ENCODE results near the gene AIG1.
"Not testable (repeated sequence)": the region's sequence is repeated elsewhere in the genome, so short reads cannot be mapped to it uniquely, and the experiment has no call there.

The AIG1 gene

DNA sequence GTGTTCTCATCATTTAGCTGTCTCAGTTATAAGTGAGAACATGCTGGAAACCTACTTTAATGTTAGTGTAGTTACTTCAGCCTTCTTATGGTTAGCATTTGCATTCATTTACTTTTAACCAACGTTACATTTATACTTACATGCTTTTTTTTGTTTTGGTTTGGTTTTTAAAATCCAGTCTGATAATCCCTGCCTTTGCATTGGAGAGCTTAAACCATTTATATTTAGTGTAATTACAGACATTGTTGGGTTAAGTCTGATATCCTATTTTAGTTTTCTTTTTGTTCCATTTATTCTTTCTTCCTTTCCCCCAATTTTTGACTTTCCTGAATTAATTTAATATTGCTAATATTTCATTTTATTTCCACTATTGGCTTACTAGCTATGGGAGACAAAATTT lies 70.2 kb downstream of the AIG1 start:
- DNase-seq, result no peak

- no peak for DNase-seq
Observed at GRCh38 chr6:143135325-143135724, 74.6 kb downstream of the AIG1 start.

- DNase-seq, result no peak
Observed at GRCh38 chr6:143135797-143136561, 75.3 kb downstream of the AIG1 start.

DNA sequence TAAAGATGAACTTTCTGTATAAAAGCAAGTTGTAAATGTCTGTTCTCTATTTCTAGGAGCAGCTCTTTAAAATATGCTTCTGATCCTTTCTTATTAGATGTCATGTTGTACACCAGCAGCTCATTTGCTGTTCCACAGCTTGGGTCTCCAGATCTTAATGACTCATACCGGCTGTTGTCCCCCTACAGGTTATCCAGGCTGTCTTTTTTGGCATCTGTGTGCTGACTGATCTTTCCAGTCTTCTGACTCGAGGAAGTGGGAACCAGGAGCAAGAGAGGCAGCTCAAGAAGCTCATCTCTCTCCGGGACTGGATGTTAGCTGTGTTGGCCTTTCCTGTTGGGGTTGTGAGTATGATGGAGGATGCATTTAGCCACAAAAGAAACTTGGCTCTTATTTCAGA lies 76.0 kb downstream of the AIG1 start:
- DNase-seq, result no peak

GRCh38 chr6:143139239-143139784 lies 78.6 kb downstream of the AIG1 start:
- no peak for DNase-seq

DNA sequence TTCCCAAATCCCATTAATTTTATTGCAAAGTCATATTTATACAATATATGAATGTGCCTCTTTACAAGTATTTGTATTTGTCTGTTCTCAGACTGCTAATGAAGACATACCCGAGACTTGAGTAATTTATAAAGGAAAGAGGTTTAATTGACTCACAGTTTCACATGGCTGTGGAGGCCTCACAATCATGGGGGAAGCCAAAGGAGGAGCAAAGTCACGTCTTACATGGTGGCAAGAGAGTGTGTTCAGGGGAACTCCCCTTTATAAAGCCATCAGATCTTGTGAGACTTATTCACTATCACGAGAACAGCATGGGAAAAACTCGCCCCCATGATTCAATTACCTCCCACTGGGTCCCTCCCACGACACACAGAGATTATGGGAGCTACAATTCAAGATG lies 79.2 kb downstream of the AIG1 start:
- DNase-seq, result not testable (repeated sequence)

- DNase-seq, result no peak
Observed at GRCh38 chr6:143140767-143141166, 80.1 kb downstream of the AIG1 start.

- no peak for DNase-seq
Observed at GRCh38 chr6:143141442-143141841, 80.8 kb downstream of the AIG1 start.

GRCh38 chr6:143146186-143146851 lies 85.6 kb downstream of the AIG1 start:
- no peak for DNase-seq

- no peak for DNase-seq
Observed at GRCh38 chr6:143149771-143150170, 89.1 kb downstream of the AIG1 start.

- DNase-seq, result no peak
Observed at GRCh38 chr6:143150281-143150680, 89.6 kb downstream of the AIG1 start.

GRCh38 chr6:143151381-143151780 lies 90.7 kb downstream of the AIG1 start:
- DNase-seq, result no peak

GRCh38 chr6:143155681-143156080 lies 95.0 kb downstream of the AIG1 start:
- no peak for DNase-seq

DNA sequence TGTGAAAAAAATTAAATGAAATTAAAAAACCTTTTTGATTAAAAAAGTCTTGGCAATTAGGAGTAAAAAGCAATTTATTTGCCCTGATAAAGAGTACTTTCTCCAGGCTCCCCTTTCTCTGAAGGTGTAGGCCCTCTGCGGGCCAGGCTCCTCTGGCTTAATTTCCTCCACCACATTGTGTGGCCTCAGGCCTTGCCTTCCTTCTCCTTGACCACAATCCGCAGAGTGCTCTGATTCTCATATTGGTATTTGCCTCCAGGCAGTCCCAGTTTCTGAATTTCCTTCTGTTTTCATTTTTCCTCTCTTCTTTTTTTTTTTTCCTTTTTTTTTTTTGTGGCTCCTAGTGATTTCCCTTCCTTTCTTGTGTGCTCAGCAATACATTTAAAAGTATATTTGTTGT lies 96.4 kb downstream of the AIG1 start:
- DNase-seq, result peak; percentile 43

GRCh38 chr6:143158113-143158581 lies 97.5 kb downstream of the AIG1 start:
- DNase-seq, result no peak

- DNase-seq, result no peak
Observed at GRCh38 chr6:143159001-143159400, 98.3 kb downstream of the AIG1 start.

DNA sequence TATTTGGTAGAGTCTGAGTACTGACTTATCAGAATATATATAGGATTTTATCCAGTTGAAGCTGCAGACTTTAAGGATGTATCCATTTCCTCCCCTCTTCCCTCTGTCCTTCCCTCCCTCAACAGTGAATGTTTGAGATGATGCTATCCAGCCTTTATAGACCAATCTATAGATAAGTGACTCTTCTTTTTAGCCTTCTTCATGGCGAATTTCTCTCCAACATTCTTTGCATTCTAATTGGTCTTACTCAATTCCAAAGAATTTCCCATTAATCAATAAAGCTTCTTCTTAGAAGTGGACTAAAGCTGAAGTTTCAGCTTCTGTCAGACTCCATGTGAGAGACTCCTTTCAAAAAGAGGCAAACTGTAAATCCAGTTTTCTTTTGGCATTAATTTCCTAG lies 99.3 kb downstream of the AIG1 start:
- no peak for DNase-seq

DNA sequence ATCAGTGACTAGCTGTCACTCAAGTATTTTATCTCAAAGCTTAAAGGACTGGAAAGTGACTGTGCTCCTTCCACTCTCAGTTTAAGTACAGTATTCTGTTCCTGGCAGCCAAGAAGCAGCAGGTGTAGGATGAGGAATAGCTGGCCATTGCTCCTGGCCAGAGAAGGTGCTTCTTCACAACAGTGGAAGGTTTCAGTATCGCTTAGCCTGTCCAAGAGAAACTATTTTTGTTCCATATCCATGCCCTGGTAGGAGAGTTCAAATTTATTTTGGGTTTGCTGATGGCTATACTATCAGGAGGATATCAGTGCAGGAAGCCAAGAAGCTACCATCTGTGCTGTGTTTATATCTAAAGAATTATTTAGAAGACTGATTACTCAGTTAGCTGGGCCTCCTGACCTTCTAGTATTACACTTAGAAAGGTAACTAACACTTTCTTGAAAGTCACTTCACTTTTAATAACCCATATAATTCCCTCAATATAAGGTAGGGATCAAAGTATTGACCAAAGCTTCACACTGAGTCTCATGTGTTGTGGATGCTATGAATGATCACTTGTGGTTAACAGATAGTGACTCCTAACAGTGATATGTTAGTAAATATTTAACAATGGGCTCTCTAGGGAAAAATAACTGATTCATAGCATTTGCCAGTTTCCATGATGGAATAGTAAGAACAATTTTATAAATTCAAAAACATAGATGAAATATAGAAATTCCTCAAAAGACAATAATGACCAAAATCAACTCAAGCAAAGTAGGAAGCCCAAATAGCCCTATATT lies 99.9 kb downstream of the AIG1 start:
- no peak for DNase-seq

DNA sequence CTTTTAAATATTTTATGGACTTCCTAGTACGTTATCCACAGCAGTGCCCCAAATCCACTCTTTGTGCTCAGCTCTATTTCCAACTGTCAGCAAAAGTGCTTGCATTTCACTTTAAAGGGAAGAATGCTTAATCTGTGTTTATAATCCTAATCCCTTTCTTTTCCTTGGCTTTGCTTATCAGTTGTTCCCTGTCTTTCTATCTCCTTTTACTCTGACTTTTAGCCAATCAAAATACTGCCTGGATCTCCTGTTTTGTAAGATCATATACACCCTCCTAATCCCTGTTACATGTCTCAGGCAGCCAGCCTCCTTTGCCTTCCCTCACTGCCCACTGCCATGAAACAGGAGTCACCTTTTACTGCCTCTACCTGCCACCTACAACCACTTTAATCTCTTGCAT lies 102.9 kb downstream of the AIG1 start:
- DNase-seq, result no peak

DNA sequence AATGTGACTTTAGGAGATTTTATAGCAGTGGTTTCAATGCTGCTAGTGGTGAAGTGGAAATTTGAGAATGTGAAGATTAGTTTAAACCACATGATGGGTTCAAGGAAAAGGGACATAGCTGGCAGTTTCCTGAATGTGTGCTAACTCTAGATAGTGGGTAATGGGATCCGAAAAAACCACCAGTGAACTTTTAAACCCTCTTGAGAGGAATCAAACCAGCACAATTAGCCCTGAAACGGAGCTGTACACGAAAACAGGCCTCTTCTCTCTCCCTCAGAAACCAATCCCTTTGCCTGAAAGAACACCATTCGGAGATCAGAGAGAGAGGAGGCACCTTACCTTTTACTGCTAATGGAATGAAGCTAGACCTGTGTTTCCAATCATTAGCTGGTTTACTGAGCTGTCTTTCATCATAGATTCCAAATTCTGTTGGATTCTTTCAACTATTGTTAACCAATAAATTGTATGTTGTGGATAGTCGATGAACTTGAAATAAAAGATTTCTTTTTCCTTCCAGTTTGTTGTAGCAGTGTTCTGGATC lies 103.9 kb downstream of the AIG1 start:
- DNase-seq, result no peak

- DNase-seq, result no peak
Observed at GRCh38 chr6:143165315-143165855, 104.7 kb downstream of the AIG1 start.

- no peak for DNase-seq
Observed at GRCh38 chr6:143166247-143166695, 105.6 kb downstream of the AIG1 start.

DNA sequence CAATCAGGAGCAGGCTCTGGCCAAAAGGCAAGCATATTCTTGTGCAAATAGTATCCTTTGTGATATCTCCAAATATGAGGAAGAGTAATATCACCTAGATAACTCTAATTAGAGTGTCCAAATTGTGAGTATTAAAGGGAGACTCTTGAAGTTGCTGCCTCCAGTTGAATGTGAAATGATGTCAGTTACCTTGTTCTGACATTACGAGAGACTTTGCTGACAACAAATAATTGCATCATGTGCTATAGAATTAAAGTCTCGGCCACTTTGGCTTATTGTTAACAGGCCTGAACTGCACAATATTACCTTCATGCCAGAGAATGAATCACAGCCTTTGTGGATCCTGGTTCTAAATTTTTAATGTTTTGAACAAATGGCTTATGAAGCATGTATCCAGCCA lies 106.5 kb downstream of the AIG1 start:
- no peak for DNase-seq
